Measurements from ENCODE around the gene FNDC3B. TPM values are rescaled to one million over a fixed set of nuclear protein-coding genes. Genes with fewer than 3 reads are reported as not detected.

FNDC3B gene
- total RNA-seq, 1 experiment from 2014 or later = 173 TPM

GRCh38 chr3:172137287-172138192 is 98.2 kb downstream of the FNDC3B start:
- BruUV-seq (replicated peaks) = no TSS peak
- H3K36me3 ChIP-seq (ENCODE audit: control insufficient read depth, insufficient read depth, low read length) = peaks cover 3% of the 10 kb centered on the region; the same call in 1 of the 2 replicates
- POLR2A ChIA-PET = interaction anchor here (0.6 to 1.6 kb wide), 2 partner anchors 30 to 489 kb away, joined by 3 read pairs; no protein-coding TSS in a partner anchor
- CTCF ChIA-PET = no interaction called here
- H3K27ac ChIP-seq (ENCODE audit: low read length) = peak overlapping the region; percentile 97
- ATAC-seq (peak; percentile 46), DNase-seq (ENCODE audit: low read depth, low spot score) (no peak)
- peaks cover 98% of the 10 kb centered on the region for H3K4me1 ChIP-seq (ENCODE audit: control insufficient read depth, insufficient read depth, low read length)
- H3K4me3 ChIP-seq (ENCODE audit: low read depth in 2 of 2, low read length in 2 of 2) = no peak overlapping the region
- in situ Hi-C loops (cut with HindIII; ENCODE audit: low pct_unique_long_range_greater_than_20kb, low sequenced_read_pairs) = no loop called here
- H3K27me3 ChIP-seq (ENCODE audit: control insufficient read depth, insufficient read depth, low read length) = no peaks in the 10 kb centered on the region
- intact Hi-C loops (cut with micrococcal nuclease; ENCODE audit: unreplicated experiment) = loop anchor here (5.0 kb wide), 1 partner anchor 95 kb away; no protein-coding TSS in a partner anchor
- no peaks in the 10 kb centered on the region for H3K9me3 ChIP-seq (ENCODE audit: control insufficient read depth, insufficient read depth, low read depth, low read length)
- peak; percentile 77 for TF ChIP-seq TCF7L2 (IDR thresholded peaks at IDR 0.05; ENCODE audit: low read depth, low read length)
- TF ChIP-seq REST (IDR thresholded peaks at IDR 0.05; ENCODE audit: insufficient read depth in 1 of 2, low read depth in 2 of 2, low read length in 1 of 2) = no peak
- TF ChIP-seq POLR2AphosphoS5 (IDR thresholded peaks at IDR 0.05; ENCODE audit: low read depth, low read length) = peak; percentile 66

GRCh38 chr3:172138193-172138537 is 98.8 kb downstream of the FNDC3B start:
- Histone ChIP-seq H3K27me3 (ENCODE audit: control insufficient read depth, insufficient read depth, low read length) (no peaks in the 10 kb centered on the region), H3K4me1 (ENCODE audit: control insufficient read depth, insufficient read depth, low read length) (peaks cover 100% of the 10 kb centered on the region), H3K9me3 (ENCODE audit: control insufficient read depth, insufficient read depth, low read depth, low read length) (no peaks in the 10 kb centered on the region), H3K4me3 (ENCODE audit: low read depth in 2 of 2, low read length in 2 of 2) (no peak overlapping the region), H3K27ac (ENCODE audit: low read length) (peak overlapping the region; percentile 97), H3K36me3 (ENCODE audit: control insufficient read depth, insufficient read depth, low read length) (peaks cover 2% of the 10 kb centered on the region; the same call in 1 of the 2 replicates)
- ATAC-seq (no peak), DNase-seq (ENCODE audit: low read depth, low spot score) (no peak)
- no TSS peak for BruUV-seq (replicated peaks)
- POLR2A ChIA-PET = interaction anchor here (1.6 kb wide), 1 partner anchor 31 kb away, joined by 3 read pairs; no protein-coding TSS in a partner anchor
- CTCF ChIA-PET = no interaction called here
- intact Hi-C loops (cut with micrococcal nuclease; ENCODE audit: unreplicated experiment) = loop anchor here (5.0 kb wide), 1 partner anchor 96 kb away; no protein-coding TSS in a partner anchor
- TF ChIP-seq TCF7L2 (IDR thresholded peaks at IDR 0.05; ENCODE audit: low read depth, low read length) = no peak
- TF ChIP-seq CTCF (IDR thresholded peaks at IDR 0.05) = no peak
- TF ChIP-seq REST (IDR thresholded peaks at IDR 0.05; ENCODE audit: insufficient read depth in 1 of 2, low read depth in 2 of 2, low read length in 1 of 2) = no peak
- no peak for TF ChIP-seq SIN3A (IDR thresholded peaks at IDR 0.05; ENCODE audit: borderline replicate concordance, insufficient read depth, low read depth, low read length)
- no peak for TF ChIP-seq POLR2AphosphoS5 (IDR thresholded peaks at IDR 0.05; ENCODE audit: low read depth, low read length)
- in situ Hi-C loops (cut with HindIII; ENCODE audit: low pct_unique_long_range_greater_than_20kb, low sequenced_read_pairs) = no loop called here
